ENCODE results near the gene UBE2S. TPM values are rescaled to one million over a fixed set of nuclear protein-coding genes. Genes with fewer than 3 reads are reported as not detected.

Gene UBE2S
- total and polyA plus RNA-seq, 4 donors, result 11.3 to 25.6 (median 20.0) TPM

GRCh38 chr19:55362990-55363716 is 44.4 kb downstream of the UBE2S start, which contains the start of gene GARIN5B:
Gene GARIN5B (minus strand): TSS chr19:55363260. CDS start chr19:55363066, 194 bp downstream.
- Histone ChIP-seq H3K36me3 (ENCODE audit: control insufficient read depth in 4 of 4, insufficient read depth in 4 of 4, low read length in 4 of 4) (no peaks in the 10 kb centered on the region), H3K27ac (ENCODE audit: low read depth in 1 of 2, low read length in 1 of 2) (no peak within 1 kb of the TSS), H3K4me3 (no peak within 1 kb of the TSS), H3K4me1 (ENCODE audit: control insufficient read depth in 5 of 5, insufficient read depth in 5 of 5, low read length in 5 of 5) (peaks cover 0 to 2% (median 0%) of the 10 kb centered on the region in 5 donors), H3K27me3 (ENCODE audit: control insufficient read depth in 3 of 3, insufficient read depth in 3 of 3, low read length in 2 of 3) (peaks cover 0 to 2% (median 0%) of the 10 kb centered on the region in 3 donors), H3K9me3 (ENCODE audit: control insufficient read depth in 4 of 4, insufficient read depth in 3 of 4, low read length in 3 of 4) (no peaks in the 10 kb centered on the region), H3K9ac (ENCODE audit: insufficient read depth in 1 of 2, low read length in 2 of 2) (no peak within 1 kb of the TSS)
- no peak for DNase-seq
- TF ChIP-seq CTCF (IDR thresholded peaks at IDR 0.05; ENCODE audit: control extremely low read depth, extremely low read depth), result no peak
- ATAC-seq (ENCODE audit: insufficient read depth, low FRiP score), result no peak
- WGBS, 2 donors, result 80 to 86% methylated on average over 27 of the region's 27 CpGs

DNA sequence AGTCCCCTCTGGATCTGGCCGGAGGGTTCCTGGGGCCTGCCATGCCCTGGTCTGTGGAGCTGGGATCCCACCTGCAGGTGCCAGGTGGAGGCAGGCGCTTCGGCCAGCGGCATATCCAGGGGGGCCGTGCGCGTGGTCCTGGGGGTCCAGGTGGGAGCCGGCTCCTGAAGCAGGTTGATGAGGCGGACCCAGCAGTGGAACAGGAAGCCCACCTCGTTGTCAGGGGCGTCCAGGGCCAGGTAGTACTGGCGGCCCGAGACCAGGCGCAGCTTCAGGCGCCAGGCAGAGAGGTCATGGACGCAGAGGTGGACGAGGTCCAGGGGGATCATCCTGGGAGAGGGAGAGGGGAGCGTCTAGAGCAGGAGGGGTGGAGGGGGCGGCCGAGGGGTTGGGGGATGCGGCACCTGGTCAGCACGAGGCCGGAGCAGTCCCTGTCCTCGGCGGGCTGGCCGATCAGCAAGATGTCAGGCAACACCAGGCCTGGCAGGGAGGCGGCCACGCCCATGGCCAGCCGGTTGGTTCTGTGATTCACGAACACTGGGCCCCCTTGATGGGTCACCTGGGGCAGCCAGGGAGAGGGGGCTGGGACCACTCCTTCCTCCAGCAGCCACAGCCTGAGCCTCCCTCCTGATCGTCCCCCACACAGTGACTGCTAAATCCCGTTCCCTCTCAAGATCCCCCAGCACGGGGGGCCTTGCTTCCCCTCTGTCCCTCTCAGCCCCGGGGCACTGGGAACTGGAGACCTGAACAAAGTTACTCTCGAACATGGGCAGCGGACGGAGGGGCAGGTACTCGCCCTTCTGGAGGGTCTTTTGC is 45.2 kb downstream of the UBE2S start:
- Histone ChIP-seq H3K27me3 (ENCODE audit: control insufficient read depth in 3 of 3, insufficient read depth in 3 of 3, low read length in 2 of 3) (no peaks in the 10 kb centered on the region), H3K36me3 (ENCODE audit: control insufficient read depth in 4 of 4, insufficient read depth in 4 of 4, low read length in 4 of 4) (no peaks in the 10 kb centered on the region), H3K9ac (ENCODE audit: insufficient read depth in 1 of 2, low read length in 2 of 2) (no peak overlapping the region), H3K9me3 (ENCODE audit: control insufficient read depth in 4 of 4, insufficient read depth in 3 of 4, low read length in 3 of 4) (no peaks in the 10 kb centered on the region), H3K4me3 (no peak overlapping the region), H3K4me1 (ENCODE audit: control insufficient read depth in 5 of 5, insufficient read depth in 5 of 5, low read length in 5 of 5) (peaks cover 0 to 2% (median 0%) of the 10 kb centered on the region in 5 donors), H3K27ac (ENCODE audit: low read depth in 1 of 2, low read length in 1 of 2) (no peak overlapping the region)
- no peak for TF ChIP-seq CTCF (IDR thresholded peaks at IDR 0.05; ENCODE audit: control extremely low read depth, extremely low read depth)
- WGBS, 2 donors, result 69 to 79% methylated on average over 35 to 38 of the region's 38 CpGs
- no peak for ATAC-seq (ENCODE audit: insufficient read depth, low FRiP score)
- DNase-seq, result no peak

- no peak for TF ChIP-seq CTCF (IDR thresholded peaks at IDR 0.05; ENCODE audit: control extremely low read depth, extremely low read depth)
- Histone ChIP-seq H3K9ac (ENCODE audit: insufficient read depth in 1 of 2, low read length in 2 of 2) (no peak overlapping the region), H3K27ac (ENCODE audit: low read depth in 1 of 2, low read length in 1 of 2) (no peak overlapping the region), H3K4me1 (ENCODE audit: control insufficient read depth in 5 of 5, insufficient read depth in 5 of 5, low read length in 5 of 5) (peaks cover 0 to 2% (median 0%) of the 10 kb centered on the region in 5 donors), H3K4me3 (no peak overlapping the region), H3K9me3 (ENCODE audit: control insufficient read depth in 4 of 4, insufficient read depth in 3 of 4, low read length in 3 of 4) (no peaks in the 10 kb centered on the region), H3K27me3 (ENCODE audit: control insufficient read depth in 3 of 3, insufficient read depth in 3 of 3, low read length in 2 of 3) (peaks cover 0 to 12% (median 0%) of the 10 kb centered on the region in 3 donors), H3K36me3 (ENCODE audit: control insufficient read depth in 4 of 4, insufficient read depth in 4 of 4, low read length in 4 of 4) (no peaks in the 10 kb centered on the region)
- DNase-seq, result no peak
- WGBS, 2 donors, result 89 to 95% methylated on average over 16 of the region's 16 CpGs
- no peak for ATAC-seq (ENCODE audit: insufficient read depth, low FRiP score)
Observed at GRCh38 chr19:55360902-55361301, 46.7 kb downstream of the UBE2S start.
